ENCODE data around the gene SOD3. TPM values are rescaled to one million over a fixed set of nuclear protein-coding genes. Genes with fewer than 3 reads are reported as not detected.

Gene SOD3
- total RNA-seq, 2 donors from 2014 or later = not detected

DNA sequence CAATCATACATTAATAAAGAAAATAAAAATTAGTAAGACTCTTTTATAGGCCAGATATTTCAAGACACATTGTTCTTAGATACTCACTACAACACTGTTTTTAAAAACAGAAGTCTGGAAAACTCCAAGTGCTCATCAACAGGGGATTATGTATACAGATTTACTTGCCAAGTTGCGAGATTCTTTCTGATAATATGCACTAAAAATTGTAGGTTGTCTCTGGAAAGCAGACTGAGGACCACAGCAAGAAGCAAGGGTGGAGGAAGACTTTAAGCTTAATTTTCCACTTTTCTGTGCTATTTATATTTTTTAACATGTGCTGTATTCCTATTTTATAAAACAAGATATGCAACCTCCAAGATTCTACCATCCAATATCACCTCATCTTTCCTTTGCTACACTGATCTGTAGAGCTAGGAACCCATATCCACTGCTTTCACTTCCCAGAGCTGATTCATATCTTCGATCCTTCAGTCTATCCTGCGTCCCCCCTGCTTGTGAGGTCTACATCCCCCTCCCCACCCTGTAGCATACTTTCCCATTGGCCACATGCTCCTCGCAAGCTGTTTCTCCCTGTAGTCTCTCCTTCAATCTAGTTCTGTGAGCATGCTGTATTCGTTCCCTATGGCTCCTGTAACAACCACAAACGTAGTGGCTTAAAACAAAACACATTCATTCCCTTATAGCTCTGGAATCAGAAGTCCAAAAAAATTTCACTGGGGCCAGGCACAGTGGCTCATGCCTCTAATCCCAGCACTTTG is 15.7 kb downstream of the SOD3 start:
- Mint-ChIP-seq H3K4me3 (no peak overlapping the region), H3K4me1 (no peaks in the 10 kb centered on the region), H3K27me3 (no peaks in the 10 kb centered on the region), H3K27ac (no peak overlapping the region), H3K36me3 (ENCODE audit: low read depth) (no peaks in the 10 kb centered on the region)
- H3K9me3 ChIP-seq (ENCODE audit: control insufficient read depth, low read length, poor library complexity, severe bottlenecking) = no peaks in the 10 kb centered on the region
- ATAC-seq (no peak), DNase-seq (no peak)

DNA sequence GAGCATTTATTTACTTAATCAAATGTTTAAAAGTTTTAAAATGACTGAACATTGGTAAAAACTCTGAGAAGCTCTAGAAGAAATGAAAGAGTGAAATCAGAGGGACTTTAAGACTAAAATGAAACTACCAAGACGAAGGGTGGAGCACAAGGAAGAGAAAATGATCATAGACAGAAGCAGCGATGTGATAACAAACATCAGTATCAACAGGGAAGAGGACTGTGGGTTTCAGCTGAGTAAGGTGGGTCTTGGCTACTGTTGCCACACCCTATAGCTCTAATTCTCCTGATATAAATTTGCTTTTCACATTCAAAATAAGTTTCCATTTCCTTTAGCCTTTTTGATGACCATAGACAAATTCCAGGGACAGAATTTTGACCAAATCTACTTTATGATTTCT is 18.4 kb downstream of the SOD3 start:
- Mint-ChIP-seq H3K27me3 (no peaks in the 10 kb centered on the region), H3K4me1 (no peaks in the 10 kb centered on the region), H3K27ac (no peak overlapping the region), H3K36me3 (ENCODE audit: low read depth) (no peaks in the 10 kb centered on the region), H3K4me3 (no peak overlapping the region)
- DNase-seq (no peak), ATAC-seq (no peak)
- no peaks in the 10 kb centered on the region for H3K9me3 ChIP-seq (ENCODE audit: control insufficient read depth, low read length, poor library complexity, severe bottlenecking)

DNA sequence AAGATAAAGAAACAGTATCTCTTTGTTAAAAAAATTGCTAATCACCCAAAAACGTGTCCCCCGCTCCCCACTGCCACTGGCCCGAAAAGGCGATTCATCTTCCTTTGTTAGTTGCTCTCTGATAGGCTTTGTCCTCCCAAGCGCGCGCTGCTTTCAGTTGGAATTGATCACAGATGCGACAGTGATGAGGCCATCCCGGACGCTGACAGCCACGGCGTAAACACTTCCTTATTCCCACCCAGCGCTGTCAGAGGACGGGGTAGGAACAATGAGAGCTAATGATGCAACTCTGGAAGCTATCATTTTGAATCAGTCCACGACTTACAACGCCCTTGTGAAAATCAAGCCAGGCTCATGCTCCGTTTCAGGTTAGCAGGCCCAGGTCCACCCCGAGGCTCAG is 21.4 kb downstream of the SOD3 start:
- ATAC-seq (no peak), DNase-seq (no peak)
- H3K4me1 Mint-ChIP-seq = no peaks in the 10 kb centered on the region
- no peak overlapping the region for H3K4me3 Mint-ChIP-seq
- H3K9me3 ChIP-seq (ENCODE audit: control insufficient read depth, low read length, poor library complexity, severe bottlenecking) = no peaks in the 10 kb centered on the region
- H3K27ac Mint-ChIP-seq = no peak overlapping the region
- H3K27me3 Mint-ChIP-seq = peaks cover 4% of the 10 kb centered on the region
- H3K36me3 Mint-ChIP-seq (ENCODE audit: low read depth) = no peaks in the 10 kb centered on the region

DNA sequence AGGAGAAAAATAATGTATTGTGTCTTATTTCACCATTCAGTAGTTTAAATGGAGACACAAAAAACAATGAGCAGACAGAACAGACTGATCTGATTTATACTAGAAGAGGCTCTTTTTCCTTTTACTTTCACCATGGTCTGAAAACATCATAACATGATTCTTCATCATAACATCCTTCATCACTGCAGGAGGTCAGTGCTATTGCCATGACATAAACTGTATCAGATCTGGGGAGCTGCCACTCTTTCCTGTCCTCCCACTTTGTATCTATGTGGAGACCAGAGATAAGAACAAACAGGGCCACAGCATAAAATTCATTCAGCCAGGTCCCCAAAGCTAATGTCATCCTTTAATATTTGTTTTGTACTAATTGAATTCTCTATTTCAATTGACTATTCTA is 25.2 kb downstream of the SOD3 start:
- H3K4me1 Mint-ChIP-seq = no peaks in the 10 kb centered on the region
- no peaks in the 10 kb centered on the region for H3K36me3 Mint-ChIP-seq (ENCODE audit: low read depth)
- no peak overlapping the region for H3K4me3 Mint-ChIP-seq
- peaks cover 4% of the 10 kb centered on the region for H3K27me3 Mint-ChIP-seq
- no peak overlapping the region for H3K27ac Mint-ChIP-seq
- no peak for ATAC-seq
- DNase-seq = no peak
- no peaks in the 10 kb centered on the region for H3K9me3 ChIP-seq (ENCODE audit: control insufficient read depth, low read length, poor library complexity, severe bottlenecking)

DNA sequence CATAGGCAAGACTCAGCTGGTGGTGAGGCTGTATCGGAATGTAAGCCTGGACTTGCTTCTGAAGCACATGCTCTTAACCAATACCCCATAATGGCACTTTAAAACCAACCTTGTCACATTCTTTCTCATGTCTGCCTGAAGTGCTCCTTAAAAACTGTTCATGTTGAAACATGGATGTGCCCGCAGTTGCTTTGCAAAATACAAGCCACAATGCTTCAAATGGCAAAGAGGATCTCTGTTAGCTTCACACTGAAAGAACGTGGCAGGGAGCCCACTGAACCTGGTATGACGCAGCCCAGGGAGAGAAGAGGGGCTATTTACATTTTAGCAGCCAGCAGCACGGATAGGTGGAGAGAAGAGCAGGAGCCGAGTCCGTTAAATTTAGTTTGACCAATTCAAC is 29.3 kb downstream of the SOD3 start:
- no peak for DNase-seq

DNA sequence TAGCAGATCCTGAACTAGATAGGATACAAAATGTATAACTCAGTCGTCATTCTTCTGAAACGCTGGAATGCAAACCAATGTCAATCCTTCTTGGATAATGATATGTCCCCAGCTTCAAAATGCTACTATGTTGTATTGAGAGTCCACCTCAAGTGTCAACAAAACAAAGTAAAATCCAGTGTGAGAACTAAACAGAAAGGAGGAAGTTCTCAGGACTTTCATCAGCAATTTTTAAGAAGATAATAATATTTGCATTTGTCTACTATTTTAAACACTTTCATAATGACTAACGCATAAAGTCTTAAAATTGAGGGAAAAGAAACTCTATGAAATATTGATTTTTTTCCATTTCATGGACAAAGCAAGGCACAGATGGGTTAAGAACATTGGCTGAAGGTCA is 36.3 kb downstream of the SOD3 start:
- H3K9me3 ChIP-seq (ENCODE audit: control insufficient read depth, low read length, poor library complexity, severe bottlenecking) = no peaks in the 10 kb centered on the region
- ATAC-seq (no peak), DNase-seq (no peak)
- Mint-ChIP-seq H3K27me3 (peaks cover 11% of the 10 kb centered on the region), H3K27ac (no peak overlapping the region), H3K36me3 (ENCODE audit: low read depth) (no peaks in the 10 kb centered on the region), H3K4me3 (no peak overlapping the region), H3K4me1 (no peaks in the 10 kb centered on the region)

More for the DNA sequence above, 29.3 kb downstream of the SOD3 start:
- Mint-ChIP-seq H3K36me3 (ENCODE audit: low read depth) (no peaks in the 10 kb centered on the region), H3K27me3 (peaks cover 4% of the 10 kb centered on the region), H3K4me3 (no peak overlapping the region), H3K27ac (no peak overlapping the region), H3K4me1 (no peaks in the 10 kb centered on the region)
- ATAC-seq = no peak
- H3K9me3 ChIP-seq (ENCODE audit: control insufficient read depth, low read length, poor library complexity, severe bottlenecking) = no peaks in the 10 kb centered on the region

DNA sequence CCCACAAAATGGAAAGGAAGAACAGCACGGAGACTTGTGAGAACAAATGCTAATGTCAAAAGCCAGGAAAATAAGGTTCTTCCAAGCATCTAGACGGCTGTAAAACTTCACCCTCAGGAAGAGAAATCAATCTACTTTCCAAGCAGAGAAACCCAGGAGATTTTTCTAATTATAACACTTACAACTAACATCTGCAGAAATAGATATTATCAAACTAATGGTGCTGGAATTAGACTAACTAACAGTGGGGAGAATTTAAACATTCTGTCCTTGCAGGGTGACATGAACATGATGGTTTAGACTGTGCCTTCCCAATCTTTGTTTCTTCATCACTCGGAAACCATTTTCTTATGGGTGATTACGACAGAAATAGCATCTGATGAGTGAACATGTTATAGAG is 40.3 kb downstream of the SOD3 start:
- no peak for ATAC-seq
- no peak for DNase-seq
- H3K4me3 Mint-ChIP-seq = no peak overlapping the region

DNA sequence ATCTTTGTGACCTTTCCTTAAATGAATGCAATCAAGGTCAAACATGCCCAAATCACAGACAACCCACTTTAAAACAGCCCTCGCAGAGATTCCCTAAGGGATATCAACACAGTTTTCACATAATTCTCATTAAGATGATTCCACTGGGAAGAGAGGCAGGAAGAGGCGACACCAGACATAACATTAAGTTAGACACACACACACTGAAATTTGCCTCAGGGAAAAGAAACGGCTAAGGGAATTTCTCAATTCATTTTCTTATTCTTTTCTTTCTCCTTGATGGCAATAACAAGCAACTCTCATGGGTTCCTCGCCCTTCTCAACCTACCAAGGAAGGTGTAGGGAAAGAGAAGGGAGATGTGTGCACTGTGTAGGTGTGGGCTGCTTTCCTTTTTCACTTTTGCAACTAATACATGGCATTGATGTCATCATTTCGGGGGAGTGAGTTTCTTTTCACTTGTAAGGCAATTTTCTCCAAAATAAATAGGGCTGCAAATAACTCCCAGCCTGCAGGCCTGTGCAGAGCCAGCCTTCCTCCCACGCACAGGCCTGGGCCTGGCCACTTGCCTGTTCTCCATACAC is 41.4 kb downstream of the SOD3 start:
- no peak for ATAC-seq
- Mint-ChIP-seq H3K4me1 (no peaks in the 10 kb centered on the region), H3K27ac (no peak overlapping the region)

More for the DNA sequence above, 40.3 kb downstream of the SOD3 start:
- Mint-ChIP-seq H3K27ac (no peak overlapping the region), H3K36me3 (ENCODE audit: low read depth) (no peaks in the 10 kb centered on the region), H3K4me1 (no peaks in the 10 kb centered on the region), H3K27me3 (peaks cover 13% of the 10 kb centered on the region)
- H3K9me3 ChIP-seq (ENCODE audit: control insufficient read depth, low read length, poor library complexity, severe bottlenecking) = no peaks in the 10 kb centered on the region

DNA sequence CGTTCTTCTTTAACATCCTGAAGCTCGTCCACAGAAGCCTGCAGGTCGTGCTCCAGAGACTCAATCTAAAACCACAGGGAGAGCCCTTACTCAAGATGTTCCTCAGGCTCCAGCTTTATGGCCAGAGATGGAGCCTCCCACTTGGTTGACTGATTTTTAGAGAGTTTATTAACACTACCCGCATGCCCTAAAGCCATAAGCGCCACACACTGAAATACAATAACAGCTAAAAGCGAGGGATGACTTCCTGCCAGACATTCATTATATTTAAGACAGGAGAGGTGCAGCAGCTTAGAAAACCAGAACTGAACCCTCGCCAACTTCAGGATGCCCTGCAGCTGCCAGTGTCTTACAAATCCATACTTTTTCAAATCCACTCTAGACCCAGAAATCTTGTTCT is 42.0 kb downstream of the SOD3 start:
- no peaks in the 10 kb centered on the region for H3K4me1 Mint-ChIP-seq
- no peak overlapping the region for H3K4me3 Mint-ChIP-seq

More for the DNA sequence above, 41.4 kb downstream of the SOD3 start:
- Mint-ChIP-seq H3K36me3 (ENCODE audit: low read depth) (no peaks in the 10 kb centered on the region), H3K4me3 (no peak overlapping the region), H3K27me3 (peaks cover 13% of the 10 kb centered on the region)
- no peak for DNase-seq
- no peaks in the 10 kb centered on the region for H3K9me3 ChIP-seq (ENCODE audit: control insufficient read depth, low read length, poor library complexity, severe bottlenecking)

DNA sequence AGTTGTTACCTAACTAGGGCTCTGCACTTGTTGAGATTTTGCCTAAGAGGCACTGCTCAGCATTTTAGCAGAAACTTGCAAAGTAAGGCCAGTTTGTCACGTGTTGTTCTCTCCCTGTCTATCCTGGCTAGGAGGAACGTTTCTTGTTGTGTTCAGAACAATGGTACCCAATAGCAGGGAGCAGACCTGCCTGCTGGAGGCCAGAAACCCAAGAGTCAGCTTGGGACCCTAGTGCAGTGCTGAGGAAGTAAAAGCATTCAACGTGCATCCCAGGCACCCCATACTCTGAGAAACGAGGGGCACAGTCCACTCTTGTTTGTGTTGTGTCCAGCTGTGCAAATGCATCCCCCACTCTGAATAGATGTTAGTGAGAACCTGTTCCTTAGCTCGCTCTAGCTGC is 42.4 kb downstream of the SOD3 start:
- Mint-ChIP-seq H3K27ac (no peak overlapping the region), H3K27me3 (peaks cover 13% of the 10 kb centered on the region), H3K4me3 (no peak overlapping the region), H3K4me1 (no peaks in the 10 kb centered on the region), H3K36me3 (ENCODE audit: low read depth) (no peaks in the 10 kb centered on the region)
- no peaks in the 10 kb centered on the region for H3K9me3 ChIP-seq (ENCODE audit: control insufficient read depth, low read length, poor library complexity, severe bottlenecking)
- ATAC-seq = no peak
- DNase-seq = no peak

More for the DNA sequence above, 42.0 kb downstream of the SOD3 start:
- Mint-ChIP-seq H3K27ac (no peak overlapping the region), H3K36me3 (ENCODE audit: low read depth) (no peaks in the 10 kb centered on the region), H3K27me3 (peaks cover 13% of the 10 kb centered on the region)
- no peaks in the 10 kb centered on the region for H3K9me3 ChIP-seq (ENCODE audit: control insufficient read depth, low read length, poor library complexity, severe bottlenecking)
- DNase-seq (no peak), ATAC-seq (no peak)

DNA sequence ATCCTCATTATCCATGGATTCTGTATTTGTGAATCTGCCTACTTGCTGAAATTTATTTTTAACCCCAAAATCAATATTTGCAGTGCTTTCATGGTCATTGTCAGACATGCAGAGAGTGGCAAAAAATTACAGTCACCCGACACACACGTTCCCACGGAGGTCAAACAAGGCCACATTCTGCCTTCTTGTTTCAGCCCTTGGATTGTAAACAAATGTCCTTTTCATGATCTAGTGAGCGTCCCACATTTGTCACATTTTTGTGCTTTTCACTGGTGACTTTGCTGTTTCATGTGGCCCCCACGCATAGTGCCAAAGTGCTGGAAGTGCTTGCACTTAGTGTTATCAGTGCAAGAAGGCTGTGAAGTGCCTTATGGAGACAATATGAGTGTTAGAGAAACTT is 45.0 kb downstream of the SOD3 start:
- Mint-ChIP-seq H3K4me3 (no peak overlapping the region), H3K36me3 (ENCODE audit: low read depth) (no peaks in the 10 kb centered on the region), H3K27me3 (peaks cover 9% of the 10 kb centered on the region), H3K27ac (no peak overlapping the region), H3K4me1 (no peaks in the 10 kb centered on the region)
- H3K9me3 ChIP-seq (ENCODE audit: control insufficient read depth, low read length, poor library complexity, severe bottlenecking) = no peaks in the 10 kb centered on the region
- DNase-seq (no peak), ATAC-seq (no peak)

DNA sequence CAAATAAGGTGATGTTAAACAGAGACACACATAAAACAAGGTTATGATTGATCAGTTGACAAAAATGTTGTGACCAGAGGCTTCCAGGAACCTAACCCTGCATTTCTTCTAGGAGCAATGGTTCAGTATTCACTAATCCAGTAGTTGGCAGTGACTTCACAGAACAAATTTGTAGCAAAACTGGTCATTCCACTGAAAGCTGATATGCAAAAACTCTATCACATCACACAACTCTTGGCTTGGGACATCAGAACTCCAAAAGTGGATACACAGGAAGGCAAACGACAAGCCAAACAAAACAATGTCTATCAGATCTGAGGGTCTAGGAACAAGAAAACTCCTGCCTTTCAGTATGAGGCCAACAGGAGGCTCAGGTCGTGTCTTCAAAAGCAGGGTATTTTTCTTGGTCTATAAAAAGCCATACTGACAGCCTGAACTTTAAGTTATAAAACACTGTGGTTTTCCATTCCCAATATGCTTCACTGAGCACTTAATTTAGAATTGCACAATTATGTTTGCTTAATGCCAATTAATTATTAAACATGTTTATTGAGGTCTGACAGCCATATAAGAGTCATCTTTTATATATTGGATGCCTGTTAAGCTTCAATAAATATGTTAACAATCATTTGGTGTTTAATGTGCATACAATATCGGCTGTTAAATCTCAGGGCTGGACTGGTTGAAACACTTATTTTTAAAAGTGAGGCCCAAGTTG is 45.6 kb downstream of the SOD3 start:
- H3K9me3 ChIP-seq (ENCODE audit: control insufficient read depth, low read length, poor library complexity, severe bottlenecking) = no peaks in the 10 kb centered on the region
- no peak overlapping the region for H3K4me3 Mint-ChIP-seq
- no peaks in the 10 kb centered on the region for H3K4me1 Mint-ChIP-seq
- H3K27ac Mint-ChIP-seq = no peak overlapping the region
- H3K27me3 Mint-ChIP-seq = peaks cover 9% of the 10 kb centered on the region
- DNase-seq = no peak
- H3K36me3 Mint-ChIP-seq (ENCODE audit: low read depth) = no peaks in the 10 kb centered on the region
- ATAC-seq = no peak

DNA sequence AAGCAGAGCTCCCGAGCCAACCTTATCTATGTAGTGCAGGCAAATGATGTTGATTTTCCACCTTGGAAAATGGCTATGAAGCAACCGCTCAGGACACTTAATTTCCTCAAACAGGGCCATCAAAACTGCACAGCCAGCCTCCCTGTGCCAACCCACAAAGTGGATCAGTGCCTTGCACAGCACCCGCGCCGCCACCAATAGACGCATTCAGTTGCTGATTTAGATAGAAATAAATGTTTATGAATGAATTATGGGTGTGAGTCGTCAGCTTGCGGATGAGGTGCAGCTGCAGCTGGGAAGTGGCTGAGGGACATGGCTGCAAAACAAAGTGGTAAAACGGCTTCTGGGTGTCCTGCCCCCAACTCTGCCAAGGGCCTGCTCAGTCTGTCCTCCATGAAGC is 47.0 kb downstream of the SOD3 start:
- Mint-ChIP-seq H3K27me3 (no peaks in the 10 kb centered on the region), H3K4me1 (no peaks in the 10 kb centered on the region), H3K36me3 (ENCODE audit: low read depth) (no peaks in the 10 kb centered on the region), H3K27ac (no peak overlapping the region), H3K4me3 (no peak overlapping the region)
- DNase-seq (no peak), ATAC-seq (no peak)
- H3K9me3 ChIP-seq (ENCODE audit: control insufficient read depth, low read length, poor library complexity, severe bottlenecking) = no peaks in the 10 kb centered on the region
